ENCODE results near the gene PLEKHS1.

Gene PLEKHS1

DNA sequence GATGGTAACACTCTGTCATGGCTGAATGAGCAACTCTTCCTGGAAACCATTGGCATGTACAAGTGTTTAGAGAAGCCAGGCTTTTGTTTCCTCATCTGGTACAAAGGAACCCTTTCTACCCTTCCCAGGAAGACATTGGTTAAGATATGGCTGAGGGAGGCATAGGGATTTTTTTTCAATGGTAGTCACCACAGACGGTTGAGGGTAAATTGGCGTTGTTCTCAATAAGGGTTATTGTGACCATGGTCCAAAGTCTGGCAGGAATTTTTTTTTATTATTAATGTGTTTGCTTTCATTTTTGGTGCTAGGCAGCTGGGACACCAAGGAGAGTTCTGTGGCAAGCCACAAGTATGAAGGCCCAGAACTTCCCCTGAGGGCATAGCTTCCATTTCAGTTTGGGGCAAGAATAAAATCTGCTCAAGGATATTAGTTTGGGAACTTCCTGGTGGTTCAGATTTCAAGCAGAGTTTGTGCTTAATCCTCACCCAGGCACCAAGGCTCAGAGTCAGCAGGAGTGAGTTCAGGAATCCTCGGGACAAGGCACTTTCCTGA is at the start of gene PLEKHS1:
PLEKHS1 (plus strand) TSS at position 502 of the 552 bp plus-strand sequence. CDS start 3,596 bp downstream, outside the sequence.
- Histone ChIP-seq H3K27me3 (ENCODE audit: insufficient read depth, low read length) (peaks cover 9% of the 10 kb centered on the region), H3K36me3 (ENCODE audit: insufficient read depth, low read length) (no peaks in the 10 kb centered on the region), H3K4me3 (ENCODE audit: low read depth, low read length) (no peak within 1 kb of the TSS), H3K79me2 (ENCODE audit: control insufficient read depth, insufficient read depth, low read length, unreplicated experiment) (no peaks in the 10 kb centered on the region), H3K27ac (ENCODE audit: low read depth, low read length) (no peak within 1 kb of the TSS), H2AFZ (ENCODE audit: low read length, unreplicated experiment) (no peak within 1 kb of the TSS), H3K4me1 (ENCODE audit: control insufficient read depth, insufficient read depth, low read length, unreplicated experiment) (peaks cover 5% of the 10 kb centered on the region)

DNA sequence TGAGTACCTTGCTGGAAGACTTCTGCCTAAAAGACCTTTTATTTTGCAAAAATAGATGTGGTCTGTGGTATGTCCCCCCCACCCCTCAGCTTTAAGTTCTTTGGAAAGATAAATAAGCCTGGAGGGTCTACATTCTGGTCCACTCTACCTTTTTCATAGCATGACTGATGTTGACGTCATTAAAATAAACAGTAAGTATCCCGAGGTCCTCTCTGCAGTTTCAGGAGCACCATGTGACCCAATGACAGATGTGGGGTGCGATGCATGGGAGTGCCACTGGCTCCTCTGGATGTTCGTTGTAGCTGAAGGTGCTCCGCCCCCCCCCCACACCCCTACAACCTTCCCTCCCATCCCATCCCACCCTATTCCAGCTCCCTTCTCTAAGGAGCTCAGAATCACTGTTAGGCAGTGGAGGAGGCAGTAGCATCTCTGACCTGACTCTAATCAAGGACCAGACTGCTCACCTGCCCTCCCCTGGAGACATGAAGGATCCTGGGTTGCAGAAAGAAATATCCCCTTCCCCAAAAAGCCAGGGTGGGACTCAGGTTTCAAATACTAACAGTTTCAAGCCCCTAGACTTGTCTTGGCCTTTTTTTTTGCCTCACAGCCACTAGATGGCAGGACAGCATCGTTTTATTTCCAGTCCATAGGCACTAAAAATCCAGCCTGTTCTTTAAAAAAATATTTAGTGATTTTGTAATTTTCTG is 46.7 kb upstream of the PLEKHS1 start:
- H2AFZ ChIP-seq (ENCODE audit: low read length, unreplicated experiment), result no peak overlapping the region
- H3K4me3 ChIP-seq (ENCODE audit: low read depth, low read length), result no peak overlapping the region
- H3K27ac ChIP-seq (ENCODE audit: low read depth, low read length), result no peak overlapping the region
- H3K79me2 ChIP-seq (ENCODE audit: control insufficient read depth, insufficient read depth, low read length, unreplicated experiment), result peaks cover 3% of the 10 kb centered on the region
- H3K36me3 ChIP-seq (ENCODE audit: insufficient read depth, low read length), result 0 out of 2 replicates have a peak, but pooled peaks cover 6% of the 10 kb centered on the region
- no peaks in the 10 kb centered on the region for H3K27me3 ChIP-seq (ENCODE audit: insufficient read depth, low read length)
- peaks cover 12% of the 10 kb centered on the region for H3K4me1 ChIP-seq (ENCODE audit: control insufficient read depth, insufficient read depth, low read length, unreplicated experiment)

DNA sequence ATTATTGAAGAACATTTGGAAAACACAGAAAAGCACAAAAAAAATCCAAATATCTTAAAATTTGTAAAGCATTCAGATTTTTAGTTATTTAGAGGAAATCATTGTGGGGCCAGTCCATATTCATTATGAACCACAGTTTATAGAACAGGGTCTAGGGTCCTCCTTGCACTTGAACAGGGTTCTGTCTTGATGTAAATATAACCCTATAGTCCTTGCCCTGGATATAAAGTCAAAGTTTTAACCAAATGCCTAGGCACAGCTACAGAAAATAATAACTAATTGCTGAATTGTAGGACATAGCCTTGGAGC is 46.2 kb upstream of the PLEKHS1 start:
- Histone ChIP-seq H3K4me3 (ENCODE audit: low read depth, low read length) (no peak overlapping the region), H3K36me3 (ENCODE audit: insufficient read depth, low read length) (0 out of 2 replicates have a peak, but pooled peaks cover 2% of the 10 kb centered on the region), H3K4me1 (ENCODE audit: control insufficient read depth, insufficient read depth, low read length, unreplicated experiment) (peaks cover 14% of the 10 kb centered on the region), H3K79me2 (ENCODE audit: control insufficient read depth, insufficient read depth, low read length, unreplicated experiment) (peaks cover 3% of the 10 kb centered on the region), H3K27me3 (ENCODE audit: insufficient read depth, low read length) (no peaks in the 10 kb centered on the region), H2AFZ (ENCODE audit: low read length, unreplicated experiment) (no peak overlapping the region), H3K27ac (ENCODE audit: low read depth, low read length) (no peak overlapping the region)

DNA sequence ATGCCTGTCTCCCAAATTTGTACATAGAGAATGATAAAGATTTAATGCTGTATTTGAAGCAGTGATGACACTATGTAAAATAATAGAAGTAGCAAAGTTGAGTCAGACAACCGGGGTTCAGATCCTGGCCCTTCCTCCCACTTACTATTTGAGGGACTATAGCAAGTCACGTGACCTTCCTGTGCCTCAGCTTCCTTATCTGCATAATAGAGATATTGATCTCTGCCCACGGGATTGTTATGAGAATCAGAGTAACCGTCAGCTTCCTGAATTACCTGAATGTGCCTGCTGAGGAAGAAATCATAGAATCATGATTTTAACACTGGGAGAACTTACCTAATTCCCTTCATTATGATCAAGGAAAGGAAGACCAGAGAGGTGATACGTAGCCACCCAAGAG is 44.9 kb upstream of the PLEKHS1 start:
- Histone ChIP-seq H3K27me3 (ENCODE audit: insufficient read depth, low read length) (no peaks in the 10 kb centered on the region), H2AFZ (ENCODE audit: low read length, unreplicated experiment) (no peak overlapping the region), H3K4me3 (ENCODE audit: low read depth, low read length) (no peak overlapping the region), H3K36me3 (ENCODE audit: insufficient read depth, low read length) (no peaks in the 10 kb centered on the region), H3K79me2 (ENCODE audit: control insufficient read depth, insufficient read depth, low read length, unreplicated experiment) (peaks cover 3% of the 10 kb centered on the region), H3K4me1 (ENCODE audit: control insufficient read depth, insufficient read depth, low read length, unreplicated experiment) (peaks cover 14% of the 10 kb centered on the region), H3K27ac (ENCODE audit: low read depth, low read length) (no peak overlapping the region)

DNA sequence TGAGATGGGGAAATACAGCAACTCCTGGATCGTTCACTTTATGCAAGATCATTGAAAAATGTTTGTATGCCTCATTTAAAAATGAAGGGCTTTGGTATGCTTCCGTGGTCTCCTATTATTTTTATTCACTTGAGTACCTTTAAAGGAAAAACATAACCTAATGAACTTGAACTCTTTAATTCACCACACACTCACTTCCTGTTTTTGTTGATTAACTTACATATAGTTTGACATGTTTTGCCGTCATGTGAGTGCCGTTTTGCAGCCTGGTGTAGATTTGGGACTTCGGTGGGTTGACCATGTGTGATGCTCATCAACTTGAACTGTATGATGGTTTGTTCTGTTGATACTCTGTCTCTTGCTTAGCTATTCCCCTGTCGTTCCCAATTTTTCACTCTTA is 42.8 kb upstream of the PLEKHS1 start:
- H3K27ac ChIP-seq (ENCODE audit: low read depth, low read length), result 0 out of 2 replicates have a peak overlapping the region, but pooled peaks have one; percentile 14

DNA sequence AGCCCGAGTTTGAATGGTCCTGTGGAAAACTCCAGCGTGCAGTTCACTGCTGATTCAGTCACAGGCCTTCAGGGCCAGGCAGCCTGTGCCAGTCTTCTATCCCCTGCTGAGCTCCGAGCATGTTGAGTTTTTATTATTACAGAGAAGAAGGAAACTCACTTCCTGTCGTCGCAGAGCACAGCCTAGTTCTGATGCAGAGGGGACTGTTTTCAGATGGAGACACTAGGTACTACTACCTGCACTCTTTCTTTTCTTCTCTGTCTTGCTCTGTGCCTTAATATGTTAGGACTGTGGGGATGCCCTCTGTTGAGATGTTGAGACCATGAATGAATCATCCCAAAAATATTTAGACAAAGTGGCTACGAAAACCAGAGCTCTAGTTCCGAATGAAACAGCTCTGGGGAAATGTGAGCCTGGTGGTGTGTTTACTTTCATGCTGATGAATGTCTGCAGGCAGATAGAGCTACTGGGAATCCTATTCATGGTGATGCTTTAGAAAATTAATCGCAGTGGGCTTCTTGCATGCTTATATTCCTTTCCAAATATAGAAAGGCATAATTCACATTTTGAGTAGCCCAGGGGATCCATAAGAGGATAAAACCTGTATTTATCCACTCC is 42.2 kb upstream of the PLEKHS1 start:
- Histone ChIP-seq H3K27ac (ENCODE audit: low read depth, low read length) (0 out of 2 replicates have a peak overlapping the region, but pooled peaks have one; percentile 14), H3K79me2 (ENCODE audit: control insufficient read depth, insufficient read depth, low read length, unreplicated experiment) (peaks cover 3% of the 10 kb centered on the region), H3K4me1 (ENCODE audit: control insufficient read depth, insufficient read depth, low read length, unreplicated experiment) (peaks cover 14% of the 10 kb centered on the region), H3K36me3 (ENCODE audit: insufficient read depth, low read length) (no peaks in the 10 kb centered on the region), H3K4me3 (ENCODE audit: low read depth, low read length) (no peak overlapping the region), H2AFZ (ENCODE audit: low read length, unreplicated experiment) (no peak overlapping the region), H3K27me3 (ENCODE audit: insufficient read depth, low read length) (no peaks in the 10 kb centered on the region)

More for the DNA sequence above, 42.8 kb upstream of the PLEKHS1 start:
- no peaks in the 10 kb centered on the region for H3K27me3 ChIP-seq (ENCODE audit: insufficient read depth, low read length)
- no peaks in the 10 kb centered on the region for H3K36me3 ChIP-seq (ENCODE audit: insufficient read depth, low read length)
- H2AFZ ChIP-seq (ENCODE audit: low read length, unreplicated experiment), result no peak overlapping the region
- H3K4me1 ChIP-seq (ENCODE audit: control insufficient read depth, insufficient read depth, low read length, unreplicated experiment), result peaks cover 14% of the 10 kb centered on the region
- H3K4me3 ChIP-seq (ENCODE audit: low read depth, low read length), result no peak overlapping the region
- H3K79me2 ChIP-seq (ENCODE audit: control insufficient read depth, insufficient read depth, low read length, unreplicated experiment), result peaks cover 3% of the 10 kb centered on the region

DNA sequence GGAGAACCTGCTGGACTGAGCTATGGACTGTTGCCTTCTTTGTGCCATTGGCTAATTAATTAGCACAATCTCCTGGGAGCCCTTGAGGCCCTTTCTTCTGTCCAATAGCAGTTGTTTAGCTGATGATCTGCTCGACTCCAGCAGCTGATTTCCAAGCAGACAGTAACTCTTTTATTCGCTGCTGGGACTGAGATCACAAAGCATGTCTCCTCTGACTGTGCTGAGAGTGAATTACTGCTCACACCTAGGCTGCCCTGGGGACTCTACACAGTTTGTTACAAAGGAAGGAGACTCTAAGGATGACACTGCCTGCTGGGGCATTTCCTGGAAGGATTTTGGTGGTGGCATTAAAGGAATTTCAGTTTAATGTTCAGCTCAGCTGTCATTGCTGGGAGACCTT is 40.3 kb upstream of the PLEKHS1 start:
- peaks cover 3% of the 10 kb centered on the region for H3K79me2 ChIP-seq (ENCODE audit: control insufficient read depth, insufficient read depth, low read length, unreplicated experiment)
- H2AFZ ChIP-seq (ENCODE audit: low read length, unreplicated experiment), result no peak overlapping the region
- H3K27me3 ChIP-seq (ENCODE audit: insufficient read depth, low read length), result no peaks in the 10 kb centered on the region
- no peaks in the 10 kb centered on the region for H3K36me3 ChIP-seq (ENCODE audit: insufficient read depth, low read length)
- no peak overlapping the region for H3K27ac ChIP-seq (ENCODE audit: low read depth, low read length)
- no peak overlapping the region for H3K4me3 ChIP-seq (ENCODE audit: low read depth, low read length)
- peaks cover 14% of the 10 kb centered on the region for H3K4me1 ChIP-seq (ENCODE audit: control insufficient read depth, insufficient read depth, low read length, unreplicated experiment)

DNA sequence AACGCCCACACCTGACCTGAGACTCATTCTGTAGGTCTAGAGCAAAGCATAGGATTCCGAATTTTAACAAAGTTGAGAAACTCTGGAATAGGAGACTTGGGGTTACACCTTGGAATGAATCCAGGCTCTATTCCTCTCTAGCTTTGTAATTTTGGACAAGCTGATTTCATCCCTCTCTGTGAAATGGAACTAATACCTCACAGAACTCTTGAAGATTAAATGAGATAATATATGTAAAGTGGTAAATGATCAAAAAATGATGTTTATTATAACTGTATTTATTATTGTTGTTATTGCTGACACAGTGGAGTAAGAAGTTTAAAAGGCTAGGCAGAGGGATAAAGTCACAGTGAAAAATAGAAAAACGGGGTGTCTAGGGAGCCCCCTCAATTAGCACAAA is 39.5 kb upstream of the PLEKHS1 start:
- peaks cover 3% of the 10 kb centered on the region for H3K79me2 ChIP-seq (ENCODE audit: control insufficient read depth, insufficient read depth, low read length, unreplicated experiment)
- no peak overlapping the region for H3K4me3 ChIP-seq (ENCODE audit: low read depth, low read length)
- H3K27me3 ChIP-seq (ENCODE audit: insufficient read depth, low read length), result no peaks in the 10 kb centered on the region
- H3K27ac ChIP-seq (ENCODE audit: low read depth, low read length), result no peak overlapping the region
- H3K36me3 ChIP-seq (ENCODE audit: insufficient read depth, low read length), result no peaks in the 10 kb centered on the region
- no peak overlapping the region for H2AFZ ChIP-seq (ENCODE audit: low read length, unreplicated experiment)
- peaks cover 14% of the 10 kb centered on the region for H3K4me1 ChIP-seq (ENCODE audit: control insufficient read depth, insufficient read depth, low read length, unreplicated experiment)

DNA sequence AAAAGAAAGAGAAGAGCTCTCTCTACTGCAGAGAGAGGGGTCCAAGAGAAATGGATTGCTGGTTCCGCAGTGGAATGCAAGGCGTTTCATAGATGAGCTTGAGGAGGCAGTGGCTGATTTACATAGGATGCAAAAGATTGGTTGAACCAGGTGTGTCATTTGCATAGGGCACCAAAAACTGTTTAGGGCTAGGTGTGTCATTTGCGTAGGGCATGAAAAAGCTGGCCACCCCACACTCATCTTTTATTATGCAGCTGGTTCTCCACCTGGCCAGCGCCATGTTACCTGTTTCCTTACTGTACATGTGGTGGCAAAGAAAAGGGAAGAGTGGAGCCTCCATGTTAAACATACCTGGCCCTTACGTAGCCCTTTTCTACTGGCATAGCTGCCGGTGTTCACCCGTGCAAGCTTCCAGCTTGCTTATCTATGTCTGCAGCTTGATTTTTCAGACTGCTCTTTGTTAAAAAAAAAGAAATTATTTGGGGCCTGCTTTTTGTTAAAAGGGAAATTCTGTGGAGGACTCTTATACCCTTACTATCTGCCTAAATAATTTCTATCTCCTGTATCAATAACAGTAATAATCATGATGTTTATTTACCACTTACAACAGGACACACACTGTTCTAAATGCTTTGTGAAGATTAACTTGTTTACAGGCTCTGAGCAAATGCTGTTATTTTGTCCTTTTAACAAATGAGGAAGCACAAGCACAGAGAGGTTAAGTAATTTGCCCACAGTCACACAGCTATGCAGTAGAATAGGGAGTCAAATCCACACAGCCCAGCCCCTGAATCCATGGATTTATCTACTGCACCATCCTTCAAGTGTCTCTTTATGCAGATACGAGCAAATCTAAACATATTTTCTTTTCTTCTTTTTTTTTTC is 38.5 kb upstream of the PLEKHS1 start:
- H3K79me2 ChIP-seq (ENCODE audit: control insufficient read depth, insufficient read depth, low read length, unreplicated experiment), result peaks cover 3% of the 10 kb centered on the region
- no peak overlapping the region for H3K27ac ChIP-seq (ENCODE audit: low read depth, low read length)
- no peak overlapping the region for H3K4me3 ChIP-seq (ENCODE audit: low read depth, low read length)
- H2AFZ ChIP-seq (ENCODE audit: low read length, unreplicated experiment), result no peak overlapping the region
- 0 out of 2 replicates have a peak, but pooled peaks cover 3% of the 10 kb centered on the region for H3K36me3 ChIP-seq (ENCODE audit: insufficient read depth, low read length)
- H3K27me3 ChIP-seq (ENCODE audit: insufficient read depth, low read length), result no peaks in the 10 kb centered on the region
- H3K4me1 ChIP-seq (ENCODE audit: control insufficient read depth, insufficient read depth, low read length, unreplicated experiment), result peaks cover 14% of the 10 kb centered on the region

DNA sequence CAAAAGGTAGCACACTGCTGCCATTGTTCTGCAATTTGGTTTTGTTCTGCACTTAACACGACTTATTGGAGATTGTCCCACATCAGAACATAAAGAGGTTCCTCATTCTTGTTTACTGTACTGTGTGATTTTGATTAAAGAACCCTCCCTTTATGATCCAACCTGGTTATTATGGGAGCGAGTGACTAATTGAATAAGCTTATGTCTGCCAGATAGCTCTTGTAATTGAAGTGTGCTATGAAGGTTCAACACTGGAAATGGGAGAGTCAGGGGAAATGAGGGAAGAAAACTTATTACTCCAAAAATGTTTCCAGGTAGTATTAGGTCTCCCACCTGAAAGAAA is 37.9 kb upstream of the PLEKHS1 start:
- no peak overlapping the region for H2AFZ ChIP-seq (ENCODE audit: low read length, unreplicated experiment)
- peaks cover 14% of the 10 kb centered on the region for H3K4me1 ChIP-seq (ENCODE audit: control insufficient read depth, insufficient read depth, low read length, unreplicated experiment)
- 0 out of 2 replicates have a peak, but pooled peaks cover 5% of the 10 kb centered on the region for H3K36me3 ChIP-seq (ENCODE audit: insufficient read depth, low read length)
- no peak overlapping the region for H3K27ac ChIP-seq (ENCODE audit: low read depth, low read length)
- H3K4me3 ChIP-seq (ENCODE audit: low read depth, low read length), result no peak overlapping the region
- no peaks in the 10 kb centered on the region for H3K27me3 ChIP-seq (ENCODE audit: insufficient read depth, low read length)
- no peaks in the 10 kb centered on the region for H3K79me2 ChIP-seq (ENCODE audit: control insufficient read depth, insufficient read depth, low read length, unreplicated experiment)
